NCI-H2196 (cell line): ENCODE data around the gene MEDAG.
A peak's percentile ranks its signal among the peaks of the same experiment; 100 is the strongest.

ENCODE experiments used
- DNase-seq: peaks from one replicate; lab custom pipeline; 2025; ENCODE audit not compliant: unreplicated experiment; lab: John Stamatoyannopoulos, UW

MEDAG gene

GRCh38 chr13:30872685-30873461 is 33.2 kb upstream of the MEDAG start:
- no peak for DNase-seq

GRCh38 chr13:30873499-30873898 is 32.6 kb upstream of the MEDAG start:
- no peak for DNase-seq

GRCh38 chr13:30874111-30874510 is 32.0 kb upstream of the MEDAG start:
- DNase-seq = no peak

GRCh38 chr13:30874561-30874960 is 31.5 kb upstream of the MEDAG start:
- no peak for DNase-seq

- DNase-seq = no peak
Observed at GRCh38 chr13:30877335-30877734, 28.7 kb upstream of the MEDAG start.

- no peak for DNase-seq
Observed at GRCh38 chr13:30880151-30880855, 25.8 kb upstream of the MEDAG start.

GRCh38 chr13:30880856-30881155 is 25.3 kb upstream of the MEDAG start:
- DNase-seq = no peak

GRCh38 chr13:30881191-30881651 is 24.9 kb upstream of the MEDAG start:
- DNase-seq = no peak

- no peak for DNase-seq
Observed at GRCh38 chr13:30882026-30882850, 23.8 kb upstream of the MEDAG start.

GRCh38 chr13:30882996-30883766 is 22.9 kb upstream of the MEDAG start:
- DNase-seq = no peak

GRCh38 chr13:30884543-30884942 is 21.5 kb upstream of the MEDAG start:
- DNase-seq = peak; percentile 4

GRCh38 chr13:30889196-30889690 is 16.8 kb upstream of the MEDAG start:
- DNase-seq = no peak

- DNase-seq = no peak
Observed at GRCh38 chr13:30892966-30893365, 13.1 kb upstream of the MEDAG start.

GRCh38 chr13:30895773-30896172 is 10.3 kb upstream of the MEDAG start:
- DNase-seq = no peak

GRCh38 chr13:30898070-30898469 is 8.0 kb upstream of the MEDAG start:
- DNase-seq = no peak

- no peak for DNase-seq
Observed at GRCh38 chr13:30898678-30899241, 7.3 kb upstream of the MEDAG start.

- DNase-seq = no peak
Observed at GRCh38 chr13:30900436-30900835, 5.6 kb upstream of the MEDAG start.

- DNase-seq = no peak
Observed at GRCh38 chr13:30900952-30901749, 4.9 kb upstream of the MEDAG start.

- no peak for DNase-seq
Observed at GRCh38 chr13:30904043-30904442, 2.0 kb upstream of the MEDAG start.
